H9 (cell line): ENCODE results near the gene TRH. TPM values are rescaled to one million over a fixed set of nuclear protein-coding genes. Genes with fewer than 3 reads are reported as not detected.
"Not testable (repeated sequence)": the region's sequence is repeated elsewhere in the genome, so short reads cannot be mapped to it uniquely, and the experiment has no call there.

ENCODE experiments used
- DNase-seq: peaks from one replicate; pipeline ENCODE4 v3.0.0-alpha.2; 2017
- H2AFZ ChIP-seq: one replicate; pipeline ENCODE4 v1.6.1; 2013; ENCODE audit warnings: mild to moderate bottlenecking, low read length, control low read depth, moderate library complexity
- H2AK5ac ChIP-seq: 2 replicates; pipeline ENCODE4 v1.6.1; 2013; ENCODE audit warnings: low read length, control low read depth, mixed read lengths; ENCODE audit not compliant: insufficient read length
- H2BK120ac ChIP-seq: one replicate; pipeline ENCODE4 v1.6.1; 2013; ENCODE audit warnings: low read depth, mild to moderate bottlenecking, low read length, control low read depth, inconsistent platforms; ENCODE audit not compliant: poor library complexity, severe bottlenecking
- H2BK12ac ChIP-seq: 2 replicates; pipeline ENCODE4 v1.6.1; 2013; ENCODE audit warnings: low read length, control low read depth, mixed read lengths, low read depth; ENCODE audit not compliant: insufficient read length
- H2BK15ac ChIP-seq: 2 replicates; pipeline ENCODE4 v1.6.1; 2013; ENCODE audit warnings: low read depth, low read length, control low read depth
- H2BK20ac ChIP-seq: one replicate; pipeline ENCODE4 v1.6.1; 2013; ENCODE audit warnings: low read depth, mild to moderate bottlenecking, low read length, control low read depth, inconsistent platforms; ENCODE audit not compliant: poor library complexity, severe bottlenecking
- H2BK5ac ChIP-seq: 2 replicates; pipeline ENCODE4 v1.6.1; 2013; ENCODE audit warnings: low read length, control low read depth, mixed read lengths; ENCODE audit not compliant: insufficient read length
- H3K14ac ChIP-seq: 2 replicates; pipeline ENCODE4 v1.6.1; 2013; ENCODE audit warnings: low read length, control low read depth; ENCODE audit not compliant: insufficient read depth
- H3K18ac ChIP-seq: 2 replicates; pipeline ENCODE4 v1.6.1; 2013; ENCODE audit warnings: low read depth, mild to moderate bottlenecking, mixed read lengths, low read length, control low read depth; ENCODE audit not compliant: insufficient read length
- H3K23ac ChIP-seq: 2 replicates; pipeline ENCODE4 v1.6.1; 2013; ENCODE audit warnings: low read length, control low read depth, mixed read lengths, low read depth; ENCODE audit not compliant: insufficient read length
- H3K23me2 ChIP-seq: 2 replicates; pipeline ENCODE4 v1.6.1; 2013; ENCODE audit warnings: low read depth, mild to moderate bottlenecking, mixed read lengths, low read length, control low read depth; ENCODE audit not compliant: insufficient read length, poor library complexity, severe bottlenecking
- H3K27ac ChIP-seq: 2 replicates; pipeline ENCODE4 v1.5.1; 2013; ENCODE audit warnings: low read length, control low read depth, mixed read lengths, low read depth; ENCODE audit not compliant: insufficient read length
- H3K27me3 ChIP-seq: 2 replicates; pipeline ENCODE4 v1.6.1; 2013; ENCODE audit warnings: low read length, control low read depth, inconsistent platforms; ENCODE audit not compliant: insufficient read depth
- H3K4ac ChIP-seq: 2 replicates; pipeline ENCODE4 v1.6.1; 2013; ENCODE audit warnings: low read depth, mild to moderate bottlenecking, control low read depth, inconsistent platforms, low read length, moderate library complexity
- H3K4me1 ChIP-seq: 2 replicates; pipeline ENCODE4 v1.6.1; 2013; ENCODE audit warnings: low read length, control low read depth, inconsistent platforms; ENCODE audit not compliant: insufficient read depth
- H3K4me2 ChIP-seq: 2 replicates; pipeline ENCODE4 v1.6.1; 2013; ENCODE audit warnings: low read length, control low read depth, mixed read lengths; ENCODE audit not compliant: insufficient read length, insufficient read depth
- H3K56ac ChIP-seq: 2 replicates; pipeline ENCODE4 v1.6.1; 2013; ENCODE audit warnings: low read depth, mild to moderate bottlenecking, mixed read lengths, low read length, control low read depth; ENCODE audit not compliant: insufficient read length
- H3K79me1 ChIP-seq: 2 replicates; pipeline ENCODE4 v1.6.1; 2013; ENCODE audit warnings: low read depth, mild to moderate bottlenecking, moderate library complexity, low read length, control low read depth, inconsistent platforms; ENCODE audit not compliant: insufficient read depth, poor library complexity, severe bottlenecking
- H3K79me2 ChIP-seq: 2 replicates; pipeline ENCODE4 v1.6.1; 2013; ENCODE audit warnings: low read length, control low read depth, inconsistent platforms; ENCODE audit not compliant: insufficient read depth
- H3K9ac ChIP-seq: 2 replicates; pipeline ENCODE4 v1.6.1; 2013; ENCODE audit warnings: low read length, control low read depth, mixed read lengths; ENCODE audit not compliant: insufficient read length; ENCODE audit errors: extremely low read depth
- H3K9me3 ChIP-seq: one replicate; pipeline ENCODE4 v1.6.1; 2013; ENCODE audit warnings: low read depth, low read length, inconsistent platforms; ENCODE audit not compliant: control insufficient read depth
- H3T11ph ChIP-seq: one replicate; pipeline ENCODE4 v1.6.1; 2013; ENCODE audit warnings: mild to moderate bottlenecking, low read length, control low read depth, inconsistent platforms
- H4K20me1 ChIP-seq: one replicate; pipeline ENCODE4 v1.6.1; 2013; ENCODE audit not compliant: control insufficient read depth, insufficient read length, insufficient read depth
- H4K5ac ChIP-seq: 2 replicates; pipeline ENCODE4 v1.6.1; 2013; ENCODE audit warnings: low read depth, mild to moderate bottlenecking, mixed read lengths, low read length, control low read depth; ENCODE audit not compliant: insufficient read length
- H4K8ac ChIP-seq: replicated peaks from 2 replicates; pipeline ENCODE4 v1.6.1; 2013; ENCODE audit warnings: low read length, control low read depth, mixed read lengths, low read depth; ENCODE audit not compliant: insufficient read length
- H4K91ac ChIP-seq: 2 replicates; pipeline ENCODE4 v1.6.1; 2013; ENCODE audit warnings: low read depth, mild to moderate bottlenecking, moderate library complexity, mixed read lengths, low read length, control low read depth; ENCODE audit not compliant: insufficient read length
- H3K27ac Mint-ChIP-seq, 3 experiments: 2 replicates in 2 of 3; 3 replicates in 1 of 3; pipeline ENCODE4 v1.8.0; 2020 to 2021; ENCODE audit warnings: mixed read lengths in 3 of 3, mild to moderate bottlenecking in 1 of 3, moderate library complexity in 1 of 3
- H3K27me3 Mint-ChIP-seq: 2 replicates; pipeline ENCODE4 v1.8.0; 2021; ENCODE audit warnings: low read depth, mild to moderate bottlenecking, moderate library complexity, mixed read lengths
- H3K36me3 Mint-ChIP-seq, 3 experiments: 2 replicates in 2 of 3; 3 replicates in 1 of 3; pipeline ENCODE4 v1.8.0; 2020 to 2021; ENCODE audit warnings: low read depth in 3 of 3, mixed read lengths in 3 of 3; ENCODE audit not compliant: insufficient read depth in 1 of 3
- H3K4me1 Mint-ChIP-seq, 2 experiments: 2 replicates each; pipeline ENCODE4 v1.8.0; 2020; ENCODE audit warnings: mixed read lengths in 2 of 2
- H3K4me3 Mint-ChIP-seq, 2 experiments: 2 replicates in 1 of 2; 3 replicates in 1 of 2; pipeline ENCODE4 v1.8.0; 2020 to 2021; ENCODE audit warnings: mild to moderate bottlenecking in 2 of 2, mixed read lengths in 2 of 2, moderate library complexity in 1 of 2
- H3K9me3 Mint-ChIP-seq, 2 experiments: 2 replicates in 1 of 2; 3 replicates in 1 of 2; pipeline ENCODE4 v1.8.0; 2020; ENCODE audit warnings: mild to moderate bottlenecking in 2 of 2, mixed read lengths in 2 of 2, moderate library complexity in 1 of 2
- CTCF ChIP-seq: fragments of 200-600 bp; sonication (generic); conservative IDR thresholded peaks from 3 replicates; pipeline ENCODE4 v1.8.0; 2021; ENCODE audit warnings: antibody characterized with exemption, mild to moderate bottlenecking
- WGBS: extraction: QIAGEN DNeasy Blood & Tissue Kit; methylation state at CpG from one replicate; pipeline ENCODE4 v1.1.7; 2013; ENCODE audit warnings: missing lambda C conversion rate, low lambda C conversion rate, mixed read lengths; ENCODE audit not compliant: insufficient read length; ENCODE audit errors: extremely low coverage; 5-methylcytosine and 5-hydroxymethylcytosine counted together
- total RNA-seq: library from RNA; stranded (reverse); gene quantifications from 2 replicates; pipeline ENCODE4 v1.2.1, GENCODE V29; 2021

TRH gene
- total RNA-seq, 1 experiment from 2014 or later = not detected

DNA sequence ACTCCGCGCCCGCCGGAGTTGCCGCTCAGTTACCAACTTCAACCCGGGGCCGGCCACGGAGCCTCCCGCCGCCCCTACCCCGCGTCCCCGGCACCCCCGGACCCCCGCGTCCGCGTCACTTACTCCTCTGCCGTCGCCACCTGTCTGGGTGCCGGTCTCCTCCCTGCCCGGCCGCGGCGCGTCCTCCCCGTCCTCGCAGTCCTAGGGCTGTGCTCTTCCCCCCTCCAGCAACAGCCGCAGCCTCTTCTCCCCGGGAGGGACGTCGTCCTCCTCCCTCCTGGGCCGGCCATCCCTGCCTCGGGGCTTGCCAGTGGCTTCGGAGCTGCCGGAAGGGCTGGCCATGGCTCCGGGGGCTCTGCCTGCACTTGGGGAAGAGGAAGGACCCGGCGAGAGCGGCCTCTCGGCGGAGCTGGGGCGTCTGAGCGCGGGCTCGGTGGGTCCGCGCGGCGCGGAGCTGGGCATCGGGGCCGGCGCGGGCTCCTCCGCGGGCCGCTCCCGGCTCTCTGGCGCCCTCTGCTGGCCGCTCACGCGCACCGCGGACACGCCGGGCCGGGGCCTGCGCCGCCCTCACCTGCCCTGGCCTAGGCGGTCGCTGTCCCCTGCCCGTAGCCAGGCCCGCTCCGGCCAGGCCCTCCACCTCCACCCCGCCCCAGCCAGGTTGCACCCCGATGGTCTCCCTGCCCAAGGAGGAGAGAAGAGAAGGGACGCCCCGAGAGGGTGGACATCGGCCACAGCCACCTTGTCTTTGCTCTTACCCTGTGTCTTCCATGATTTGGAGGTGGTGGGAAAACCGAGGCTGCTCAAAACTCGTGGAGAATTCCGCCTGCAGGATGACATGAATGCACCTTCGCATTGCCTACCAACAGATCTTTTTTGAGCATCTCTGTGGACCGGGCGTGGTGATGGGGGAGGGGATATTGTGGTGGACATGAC, 28.4 kb downstream of the TRH start:
- peak; percentile 65 for TF ChIP-seq CTCF
- H3K27ac ChIP-seq, H3T11ph ChIP-seq, H3K79me1 ChIP-seq, H3K56ac ChIP-seq, H2BK15ac ChIP-seq, H3K79me2 ChIP-seq, H3K4me1 ChIP-seq, H4K5ac ChIP-seq, H4K8ac ChIP-seq, H2BK20ac ChIP-seq, H3K23ac ChIP-seq, H3K27ac Mint-ChIP-seq, H4K20me1 ChIP-seq, H3K4ac ChIP-seq, H3K18ac ChIP-seq, H3K27me3 ChIP-seq, H3K9me3 Mint-ChIP-seq, H2AFZ ChIP-seq, H3K36me3 Mint-ChIP-seq, H3K14ac ChIP-seq, H3K9me3 ChIP-seq, H2BK5ac ChIP-seq, H4K91ac ChIP-seq, H3K9ac ChIP-seq, H2AK5ac ChIP-seq, H3K23me2 ChIP-seq, H2BK12ac ChIP-seq, H2BK120ac ChIP-seq: not testable (repeated sequence)
- no CpG with 5 or more reads among the region's 86 CpGs for WGBS
- H3K27me3 Mint-ChIP-seq = peaks cover 86% of the 10 kb centered on the region
- DNase-seq = peak; percentile 66
- H3K4me3 Mint-ChIP-seq = peak overlapping the region; percentile 55 to 75
- H3K4me2 ChIP-seq = peak overlapping the region; percentile 46
- H3K4me1 Mint-ChIP-seq = peaks cover 13% of the 10 kb centered on the region in 2 experiments
